Esophagus squamous epithelium (tissue), 5 donors: ENCODE measurements around the gene ANGPTL7. TPM values are rescaled to one million over a fixed set of nuclear protein-coding genes. Genes with fewer than 3 reads are reported as not detected.

Experiments
- DNase-seq: peaks from one replicate; lab custom pipeline; 2025; lab: John Stamatoyannopoulos, UW
- H3K27ac ChIP-seq, 4 donors: fragments of 200-600 bp; sonication (generic); one replicate each; pipeline ENCODE4 v1.5.1; 2016 to 2019; ENCODE audit warnings: mild to moderate bottlenecking in 1 of 4
- H3K27me3 ChIP-seq, 4 donors: fragments of 200-600 bp; sonication (generic); 1 replicate in 3 of 4; 2 replicates in 1 of 4; pipeline versions ENCODE4 v1.5.1 to v1.6.0; 2017 to 2021; ENCODE audit warnings: antibody characterized with exemption in 1 of 4
- H3K36me3 ChIP-seq, 3 donors: fragments of 200-600 bp; sonication (generic); one replicate each; pipeline ENCODE4 v1.5.1; 2016 to 2019
- H3K4me1 ChIP-seq, 3 donors: fragments of 200-600 bp; sonication (generic); one replicate each; pipeline ENCODE4 v1.5.1; 2017 to 2019
- H3K4me3 ChIP-seq, 4 donors: fragments of 200-600 bp; sonication (generic); 1 replicate in 3 of 4; 2 replicates in 1 of 4; pipeline ENCODE4 v1.5.1; 2016 to 2019; ENCODE audit warnings: mild to moderate bottlenecking in 2 of 4, moderate library complexity in 1 of 4
- H3K9me3 ChIP-seq, 3 donors: fragments of 200-600 bp; sonication (generic); one replicate each; pipeline ENCODE4 v1.5.1; 2016 to 2019
- POLR2A ChIP-seq, 4 donors: fragments of 450-650 bp; IDR thresholded peaks; one replicate each; pipeline ENCODE4 v1.6.1; 2017; ENCODE audit warnings: antibody characterized with exemption in 4 of 4, mild to moderate bottlenecking in 4 of 4, moderate library complexity in 3 of 4
- WGBS, 2 donors: methylation state at CpG; one replicate each; pipeline ENCODE4 v1.1.5; 2018; 5-methylcytosine and 5-hydroxymethylcytosine counted together
- intact Hi-C: fragments of 100-400 bp; cut with DNase I; formaldehyde crosslinking; loops from one replicate; pipeline ENCODE4 v1.15.0; 2022
- total RNA-seq, 4 donors: library from RNA; depleted of rRNA; stranded (reverse); fragments of >200 nt; gene quantifications; one replicate each; pipeline ENCODE4 v1.1.0, GENCODE V29; 2016
- TF ChIP-seq, protein P1 (sequence below), 6 experiments: fragments of 450-650 bp in 4 of 6; fragments of 200-600 bp in 2 of 6; sonication (generic) in 2 of 6; IDR thresholded peaks; one replicate each; pipeline ENCODE4 v1.5.1; 2016 to 2019; ENCODE audit warnings: antibody characterized with exemption in 6 of 6, mild to moderate bottlenecking in 4 of 6, moderate library complexity in 4 of 6
- donor health status: DM: yes; HTN: yes; CAD: no.

ANGPTL7 gene
- total RNA-seq, 4 donors from 2014 or later = 1.2 to 1.3 TPM; not detected in 2

DNA sequence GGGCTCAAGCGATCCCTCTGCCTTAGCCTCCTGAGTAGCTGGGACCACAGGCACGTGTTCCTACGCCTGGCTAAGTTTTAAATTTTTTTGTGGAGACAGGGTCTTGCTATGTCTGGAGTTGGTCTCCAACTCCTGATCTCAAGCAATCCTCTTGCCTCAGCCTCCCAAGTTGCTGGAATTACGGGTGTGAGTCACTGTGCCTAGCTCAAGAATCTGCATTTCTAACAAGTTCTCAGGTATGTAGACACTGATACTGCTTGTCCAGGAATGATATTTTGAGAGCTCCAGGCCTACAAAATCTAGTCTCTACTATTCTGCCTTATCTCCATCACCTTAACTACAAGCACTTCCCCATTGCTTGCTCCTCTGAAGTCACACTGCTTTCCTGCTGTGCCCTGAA, 22.3 kb downstream of the ANGPTL7 start:
- no peaks in the 10 kb centered on the region for H3K9me3 ChIP-seq
- no peak overlapping the region for H3K4me3 ChIP-seq
- H3K27me3 ChIP-seq = no peaks in the 10 kb centered on the region
- 95 to 97% methylated on average over 3 to 4 of the region's 4 CpGs for WGBS, 2 donors
- no peaks in the 10 kb centered on the region for H3K4me1 ChIP-seq
- no peak for DNase-seq
- intact Hi-C loops = no loop called here
- TF ChIP-seq, protein P1, sequence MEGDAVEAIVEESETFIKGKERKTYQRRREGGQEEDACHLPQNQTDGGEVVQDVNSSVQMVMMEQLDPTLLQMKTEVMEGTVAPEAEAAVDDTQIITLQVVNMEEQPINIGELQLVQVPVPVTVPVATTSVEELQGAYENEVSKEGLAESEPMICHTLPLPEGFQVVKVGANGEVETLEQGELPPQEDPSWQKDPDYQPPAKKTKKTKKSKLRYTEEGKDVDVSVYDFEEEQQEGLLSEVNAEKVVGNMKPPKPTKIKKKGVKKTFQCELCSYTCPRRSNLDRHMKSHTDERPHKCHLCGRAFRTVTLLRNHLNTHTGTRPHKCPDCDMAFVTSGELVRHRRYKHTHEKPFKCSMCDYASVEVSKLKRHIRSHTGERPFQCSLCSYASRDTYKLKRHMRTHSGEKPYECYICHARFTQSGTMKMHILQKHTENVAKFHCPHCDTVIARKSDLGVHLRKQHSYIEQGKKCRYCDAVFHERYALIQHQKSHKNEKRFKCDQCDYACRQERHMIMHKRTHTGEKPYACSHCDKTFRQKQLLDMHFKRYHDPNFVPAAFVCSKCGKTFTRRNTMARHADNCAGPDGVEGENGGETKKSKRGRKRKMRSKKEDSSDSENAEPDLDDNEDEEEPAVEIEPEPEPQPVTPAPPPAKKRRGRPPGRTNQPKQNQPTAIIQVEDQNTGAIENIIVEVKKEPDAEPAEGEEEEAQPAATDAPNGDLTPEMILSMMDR (IDR thresholded peaks at IDR 0.05) = no peak
- no peak for TF ChIP-seq POLR2A (IDR thresholded peaks at IDR 0.05)
- H3K36me3 ChIP-seq = peaks cover 24 to 100% (median 46%) of the 10 kb centered on the region in 3 donors
- H3K27ac ChIP-seq = no peak overlapping the region

DNA sequence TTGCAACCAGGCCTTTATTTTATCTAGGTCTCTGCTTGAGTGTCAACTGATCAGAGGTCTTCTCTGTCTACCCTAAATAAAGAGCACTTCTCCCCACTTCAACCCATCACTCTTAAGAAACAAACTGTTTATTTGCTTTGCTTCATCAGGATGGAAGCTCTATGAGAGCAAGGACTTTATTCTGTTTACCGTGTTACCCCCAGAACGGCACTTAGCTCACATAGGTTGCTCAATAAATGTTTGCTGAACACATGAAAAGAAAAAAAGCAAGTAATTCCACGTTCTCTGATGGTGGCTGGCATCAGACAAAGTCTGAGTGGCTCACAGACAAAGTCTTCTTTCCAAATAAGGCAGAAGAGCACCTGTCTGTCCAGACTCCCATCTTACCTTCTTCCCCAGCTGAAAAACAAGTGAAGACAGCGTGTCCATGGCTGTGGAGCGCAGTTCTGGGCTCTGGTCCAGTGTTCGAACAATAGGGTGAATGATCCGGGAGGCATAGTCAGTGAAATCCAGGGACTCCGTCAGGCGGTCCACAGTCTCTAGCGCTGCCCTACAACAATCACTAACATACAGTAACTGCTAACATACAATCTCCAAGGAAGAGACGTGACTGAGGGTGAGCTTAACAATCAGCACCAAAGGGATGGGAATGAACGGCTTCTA, 22.9 kb downstream of the ANGPTL7 start:
- Histone ChIP-seq H3K27me3 (no peaks in the 10 kb centered on the region), H3K36me3 (peaks cover 24 to 100% (median 46%) of the 10 kb centered on the region in 3 donors), H3K4me3 (no peak overlapping the region), H3K27ac (no peak overlapping the region), H3K9me3 (no peaks in the 10 kb centered on the region), H3K4me1 (no peaks in the 10 kb centered on the region)
- intact Hi-C loops = no loop called here
- DNase-seq = no peak
- 92% methylated on average over 12 of the region's 12 CpGs for WGBS, 2 donors
- TF ChIP-seq POLR2A (IDR thresholded peaks at IDR 0.05) = no peak
- TF ChIP-seq, protein P1 (IDR thresholded peaks at IDR 0.05) = no peak

DNA sequence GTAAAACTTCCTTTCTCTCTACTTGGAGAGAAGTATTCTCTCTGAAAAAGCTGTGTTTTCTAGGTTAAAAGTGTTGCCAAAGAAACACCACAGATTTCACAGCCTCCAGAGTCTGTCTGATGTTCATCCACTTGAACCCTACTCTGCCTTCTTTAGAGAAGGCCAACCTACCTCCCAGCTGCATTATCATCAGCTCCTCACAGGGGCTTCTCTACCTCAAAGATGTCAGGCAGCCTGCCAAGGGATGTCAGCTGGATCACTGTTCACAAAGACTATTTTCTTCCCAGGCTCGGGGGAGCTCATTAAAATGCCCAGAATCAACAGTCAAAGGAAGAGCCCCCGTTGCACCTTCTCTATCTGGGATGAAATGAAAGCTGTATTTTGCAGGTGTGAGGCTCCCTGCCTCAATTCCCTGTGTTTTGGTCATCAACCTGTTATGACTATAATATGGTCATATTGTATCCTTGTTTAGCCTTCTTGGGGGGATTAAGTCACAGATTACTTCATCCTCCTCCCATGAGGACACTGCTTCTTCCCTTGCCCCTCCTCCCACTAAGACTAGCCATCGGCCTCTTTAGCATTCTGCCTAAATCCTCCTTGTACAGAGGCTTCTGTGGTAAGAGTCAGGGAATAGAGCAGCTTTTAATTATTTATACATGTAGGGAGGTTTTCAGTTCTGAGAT, 25.7 kb downstream of the ANGPTL7 start:
- intact Hi-C loops = no loop called here
- Histone ChIP-seq H3K36me3 (peaks cover 24 to 100% (median 46%) of the 10 kb centered on the region in 3 donors), H3K9me3 (no peaks in the 10 kb centered on the region), H3K4me3 (no peak overlapping the region), H3K27ac (no peak overlapping the region), H3K4me1 (no peaks in the 10 kb centered on the region), H3K27me3 (no peaks in the 10 kb centered on the region)
- 75 to 91% methylated on average over 3 of the region's 3 CpGs for WGBS, 2 donors
- DNase-seq = no peak
- TF ChIP-seq POLR2A (IDR thresholded peaks at IDR 0.05) = no peak
- TF ChIP-seq, protein P1 (IDR thresholded peaks at IDR 0.05) = no peak

DNA sequence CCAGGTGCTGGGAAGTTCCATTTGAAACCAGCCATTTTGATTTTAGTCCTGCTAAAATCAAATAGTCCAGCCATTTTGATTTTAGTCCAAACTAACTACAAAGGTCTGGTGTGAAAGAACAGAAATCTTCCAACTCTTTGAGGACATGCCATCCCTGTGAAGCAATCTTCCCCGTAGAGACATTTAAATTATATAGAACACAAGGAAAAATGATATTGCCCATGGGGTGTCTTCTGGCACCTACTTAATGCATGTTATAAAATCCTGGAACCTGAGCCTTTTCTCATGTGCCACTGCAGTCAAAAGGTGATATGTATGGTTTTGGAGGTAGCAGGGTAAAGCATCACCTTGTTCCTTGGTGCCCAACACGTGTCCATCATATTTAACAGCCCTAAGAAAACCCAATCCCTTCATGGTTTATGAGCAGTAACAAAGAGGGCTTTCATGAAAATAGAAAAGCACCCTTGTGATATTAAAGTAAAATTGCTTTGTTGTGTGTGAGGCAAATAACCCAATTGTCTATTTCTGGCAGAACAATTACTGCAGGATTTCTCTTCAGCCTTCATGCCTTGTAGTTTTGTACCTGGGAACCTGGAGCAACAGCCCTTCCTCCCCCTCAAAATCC, 26.3 kb downstream of the ANGPTL7 start:
- DNase-seq = no peak

More for the DNA sequence above, 26.3 kb downstream of the ANGPTL7 start:
- Histone ChIP-seq H3K36me3 (peaks cover 24 to 100% (median 42%) of the 10 kb centered on the region in 3 donors), H3K27ac (no peak overlapping the region), H3K27me3 (no peaks in the 10 kb centered on the region), H3K4me3 (no peak overlapping the region), H3K9me3 (no peaks in the 10 kb centered on the region), H3K4me1 (no peaks in the 10 kb centered on the region)
- intact Hi-C loops = no loop called here
- no peak for TF ChIP-seq POLR2A (IDR thresholded peaks at IDR 0.05)
- TF ChIP-seq, protein P1 (IDR thresholded peaks at IDR 0.05) = no peak
- 95 to 96% methylated on average over 2 of the region's 2 CpGs for WGBS, 2 donors
